GM21825 (cell line): ENCODE measurements around the gene SLC39A11.
"Not testable (repeated sequence)": the region's sequence is repeated elsewhere in the genome, so short reads cannot be mapped to it uniquely, and the experiment has no call there.

Experiments used
- ATAC-seq: cut with Tn5 transposase; IDR thresholded peaks from one replicate; pipeline ENCODE4 v1.9.1; 2021; ENCODE audit warnings: mild to moderate bottlenecking, moderate library complexity; ENCODE audit not compliant: unreplicated experiment

SLC39A11 gene

GRCh38 chr17:72852277-72852938 lies 240.1 kb downstream of the SLC39A11 start:
- ATAC-seq: no peak

- no peak for ATAC-seq
These were observed 241.9 kb downstream of the SLC39A11 start for GRCh38 chr17:72850410-72851118.

- ATAC-seq: no peak
These were observed 246.1 kb downstream of the SLC39A11 start for GRCh38 chr17:72846399-72846798.

- ATAC-seq: no peak
These were observed 248.9 kb downstream of the SLC39A11 start for GRCh38 chr17:72843591-72843990.

- no peak for ATAC-seq
These were observed 252.5 kb downstream of the SLC39A11 start for GRCh38 chr17:72840019-72840418.

GRCh38 chr17:72839131-72839725 lies 253.3 kb downstream of the SLC39A11 start:
- ATAC-seq: no peak

- ATAC-seq: no peak
These were observed 253.9 kb downstream of the SLC39A11 start for GRCh38 chr17:72838581-72838980.

GRCh38 chr17:72838068-72838467 lies 254.4 kb downstream of the SLC39A11 start:
- ATAC-seq: no peak

- ATAC-seq: no peak
These were observed 255.2 kb downstream of the SLC39A11 start for GRCh38 chr17:72837335-72837734.

GRCh38 chr17:72833128-72833765 lies 259.2 kb downstream of the SLC39A11 start:
- no peak for ATAC-seq

GRCh38 chr17:72832306-72832705 lies 260.2 kb downstream of the SLC39A11 start:
- ATAC-seq: no peak

- no peak for ATAC-seq
These were observed 262.6 kb downstream of the SLC39A11 start for GRCh38 chr17:72829883-72830282.

GRCh38 chr17:72826602-72827001 lies 265.9 kb downstream of the SLC39A11 start:
- no peak for ATAC-seq

GRCh38 chr17:72826059-72826458 lies 266.4 kb downstream of the SLC39A11 start:
- ATAC-seq: not testable (repeated sequence)

- ATAC-seq: no peak
These were observed 267.3 kb downstream of the SLC39A11 start for GRCh38 chr17:72825218-72825617.

- not testable (repeated sequence) for ATAC-seq
These were observed 268.2 kb downstream of the SLC39A11 start for GRCh38 chr17:72824267-72824666.

GRCh38 chr17:72822358-72823023 lies 270.0 kb downstream of the SLC39A11 start:
- ATAC-seq: peak; percentile 61

- ATAC-seq: no peak
These were observed 276.1 kb downstream of the SLC39A11 start for GRCh38 chr17:72816406-72816805.

GRCh38 chr17:72813481-72813880 lies 279.0 kb downstream of the SLC39A11 start:
- ATAC-seq: no peak

- ATAC-seq: no peak
These were observed 279.7 kb downstream of the SLC39A11 start for GRCh38 chr17:72812823-72813222.
